Measurements from ENCODE around the gene NMBR.
A peak's percentile ranks its signal among the peaks of the same experiment; 100 is the strongest.
"Not testable (repeated sequence)": the region's sequence is repeated elsewhere in the genome, so short reads cannot be mapped to it uniquely, and the experiment has no call there.

Gene NMBR

DNA sequence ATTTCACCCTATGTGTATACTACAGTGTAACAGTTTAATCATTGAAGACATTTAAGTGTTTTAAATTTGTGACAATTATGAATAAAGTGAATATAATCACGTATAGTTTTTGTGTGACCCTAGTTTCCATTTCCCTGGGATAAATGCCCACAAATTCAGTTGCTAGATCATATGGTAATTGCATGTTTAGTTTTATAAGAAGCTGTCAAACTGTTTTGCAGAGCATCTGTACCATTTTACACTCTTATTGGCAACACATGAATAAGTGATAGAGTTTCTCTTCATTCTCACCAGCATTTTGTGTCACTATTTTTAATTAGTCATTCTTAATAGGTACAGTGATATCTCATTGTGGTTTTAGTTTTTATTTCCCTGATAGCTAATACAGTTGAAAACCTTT, 7.4 kb upstream of the NMBR start:
- no peak for DNase-seq

DNA sequence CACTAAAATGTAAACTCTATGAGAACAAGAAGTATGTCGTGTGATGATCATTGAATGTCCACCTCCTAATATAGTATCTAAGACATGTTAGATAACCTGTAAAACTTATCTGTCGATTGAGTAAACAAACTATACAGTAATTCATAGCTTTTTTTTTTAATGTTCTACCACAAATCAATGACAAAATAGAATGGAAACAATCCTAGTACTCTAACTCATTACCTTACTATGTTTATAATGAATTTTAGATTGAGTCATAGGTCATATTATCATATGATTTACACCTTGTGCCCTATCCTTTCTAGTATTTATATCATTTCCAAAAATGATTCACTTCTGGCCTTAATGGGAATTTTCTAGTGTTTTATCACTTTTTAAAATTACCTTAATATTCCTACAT, 6.3 kb upstream of the NMBR start:
- DNase-seq, result no peak

DNA sequence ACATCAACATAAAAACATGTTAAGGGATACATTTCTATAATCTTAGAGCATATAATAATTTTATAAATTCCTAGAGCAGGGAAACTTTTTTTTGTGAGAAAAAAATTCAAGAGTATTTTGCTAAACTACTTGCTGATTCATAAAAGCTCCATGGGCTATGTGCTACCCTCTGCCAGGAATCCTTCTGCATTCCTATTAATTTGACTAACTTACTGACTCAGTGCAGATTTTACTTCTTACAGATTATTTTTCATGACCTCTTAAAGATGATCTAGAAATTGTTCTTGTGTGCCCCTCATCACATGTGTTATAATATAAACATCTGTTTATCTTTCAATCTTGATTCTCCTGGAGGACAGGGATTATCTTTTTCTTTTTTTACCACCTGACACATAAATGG, 5.8 kb upstream of the NMBR start:
- no peak for DNase-seq

DNA sequence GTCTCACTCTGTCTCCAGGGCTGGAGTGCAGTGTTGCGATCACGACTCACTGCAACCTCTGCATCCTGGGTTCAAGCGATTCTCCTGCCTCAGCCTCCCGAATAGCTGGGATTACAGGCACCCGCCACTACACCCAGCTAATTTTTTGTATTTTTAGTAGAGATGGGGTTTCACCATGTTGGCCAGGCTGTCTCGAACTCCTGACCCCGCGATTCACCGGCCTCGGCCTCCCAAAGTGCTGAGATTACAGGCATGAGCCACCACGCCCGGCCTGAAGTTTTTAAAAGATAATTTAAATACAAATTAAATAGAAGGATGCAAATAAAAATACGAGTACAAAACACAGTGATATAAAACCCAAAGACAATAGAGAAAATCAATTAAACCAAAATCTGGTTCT, 5.4 kb downstream of the NMBR start:
- DNase-seq, result not testable (repeated sequence)

DNA sequence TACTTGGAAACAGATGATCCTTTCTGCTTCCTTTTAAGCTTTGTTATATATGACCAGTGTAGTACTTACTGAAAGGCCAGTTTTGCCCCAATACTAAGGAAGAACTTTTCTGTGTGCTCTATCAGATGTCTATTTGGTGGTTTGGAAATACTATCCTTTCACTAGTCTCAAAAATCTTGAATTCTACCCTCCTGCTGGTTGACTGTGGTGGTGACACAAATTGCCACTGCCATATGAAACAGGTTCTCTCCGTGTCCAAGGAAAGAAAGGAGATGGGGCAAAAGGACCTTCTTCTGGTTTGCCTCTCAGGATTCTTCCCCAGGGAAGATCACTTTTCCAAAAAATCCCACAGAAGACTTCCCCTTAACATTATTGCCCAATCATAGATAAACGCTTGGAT, 8.0 kb downstream of the NMBR start:
- DNase-seq, result no peak

DNA sequence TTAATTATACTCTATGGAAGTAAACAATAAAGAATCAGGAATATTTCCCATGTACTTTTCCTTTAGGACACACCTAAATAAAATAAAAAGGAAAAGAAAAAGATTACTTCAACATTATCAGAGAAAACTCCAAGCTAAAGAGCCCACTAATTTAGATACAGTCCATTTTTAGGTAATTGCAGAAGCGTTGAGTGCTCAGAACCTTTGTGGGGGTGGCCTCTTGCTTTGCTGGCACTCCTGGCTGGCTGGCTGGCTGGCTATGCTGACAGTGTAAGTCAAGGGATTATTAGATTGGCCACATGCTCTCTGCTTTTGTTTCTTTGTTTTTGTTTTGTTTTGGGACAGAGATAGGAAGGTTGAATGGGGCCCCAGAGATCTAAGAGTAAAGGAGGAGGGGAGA, 14.3 kb downstream of the NMBR start, which contains the start of gene GJE1:
GJE1 (plus strand) TSS at position 301 of the 400 bp plus-strand sequence. CDS start 234 bp downstream, outside the sequence.
- DNase-seq, result no peak

DNA sequence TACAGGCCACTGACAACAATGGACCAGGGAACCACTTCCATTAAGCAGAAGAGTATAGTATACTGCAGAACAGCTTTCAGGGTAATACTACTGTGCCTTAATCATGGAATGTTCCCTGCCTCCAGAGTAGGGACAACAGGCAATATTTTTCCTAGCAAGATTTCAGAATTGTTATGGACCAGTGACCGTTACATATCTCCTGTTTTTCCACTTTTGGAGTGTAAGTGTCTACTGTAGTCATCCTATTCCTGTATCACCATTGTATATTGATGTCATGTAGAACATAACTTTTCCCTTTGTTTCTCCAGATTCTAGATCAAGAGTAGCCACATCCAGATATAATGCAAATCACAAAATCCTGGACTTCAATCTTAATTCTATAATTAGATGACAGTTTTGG, 16.1 kb downstream of the NMBR start:
- DNase-seq, result no peak

DNA sequence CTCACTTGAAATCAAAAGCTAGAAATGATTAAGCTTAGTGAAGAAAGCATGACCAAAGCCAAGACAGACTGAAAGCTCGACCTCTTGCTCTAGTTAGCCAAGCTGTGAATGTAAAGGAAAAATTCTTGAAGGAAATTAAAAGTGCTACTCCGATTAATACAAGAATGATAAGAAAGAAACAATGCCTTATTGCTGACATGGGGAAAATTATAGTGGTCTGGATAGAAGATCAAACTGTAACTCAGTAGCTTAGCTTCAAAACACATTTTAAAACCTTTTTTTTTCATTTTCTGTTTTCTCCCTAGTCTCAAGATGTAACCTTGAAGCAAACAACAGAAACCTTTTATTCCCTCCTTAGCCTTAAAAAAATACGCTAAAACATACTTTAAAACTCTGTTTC, 25.6 kb downstream of the NMBR start:
- no peak for DNase-seq

DNA sequence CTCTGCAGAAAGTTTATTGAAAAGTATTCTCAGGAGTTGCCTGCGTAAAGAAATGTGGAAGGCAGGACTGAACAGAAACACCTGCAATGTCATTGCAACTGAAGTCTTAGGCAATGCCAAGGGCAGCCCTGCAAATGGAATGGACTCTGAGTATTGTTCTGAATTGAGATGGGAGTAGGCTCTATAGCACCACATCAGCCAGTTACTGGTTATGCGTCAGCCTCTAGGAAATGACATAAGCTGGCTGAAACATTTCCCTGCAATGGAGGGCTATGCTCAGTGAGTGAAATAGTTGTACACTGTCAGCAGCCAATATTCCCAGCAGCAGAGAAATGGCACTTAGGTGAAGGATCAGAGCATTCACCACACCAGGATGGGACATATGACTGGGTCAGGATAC, 28.0 kb downstream of the NMBR start:
- no peak for DNase-seq

DNA sequence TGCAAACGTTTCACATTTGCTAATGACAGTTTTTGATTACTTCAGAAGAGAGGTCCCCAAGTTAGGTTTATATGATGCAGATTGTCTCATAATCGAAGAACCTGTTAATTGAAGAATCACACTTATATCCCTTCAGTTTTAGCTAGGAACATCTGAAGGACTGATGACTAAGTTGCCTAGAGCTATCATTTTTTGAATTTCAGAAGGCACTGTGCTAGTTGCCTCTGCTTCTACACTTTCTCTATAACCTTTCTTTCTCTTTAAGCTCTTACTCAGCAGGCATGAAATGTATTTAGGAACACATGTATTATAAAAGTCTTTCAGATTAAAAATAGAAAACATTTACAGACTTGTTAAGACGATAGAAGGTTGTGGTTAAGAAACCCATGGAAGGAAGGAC, 28.6 kb downstream of the NMBR start:
- DNase-seq, result no peak

DNA sequence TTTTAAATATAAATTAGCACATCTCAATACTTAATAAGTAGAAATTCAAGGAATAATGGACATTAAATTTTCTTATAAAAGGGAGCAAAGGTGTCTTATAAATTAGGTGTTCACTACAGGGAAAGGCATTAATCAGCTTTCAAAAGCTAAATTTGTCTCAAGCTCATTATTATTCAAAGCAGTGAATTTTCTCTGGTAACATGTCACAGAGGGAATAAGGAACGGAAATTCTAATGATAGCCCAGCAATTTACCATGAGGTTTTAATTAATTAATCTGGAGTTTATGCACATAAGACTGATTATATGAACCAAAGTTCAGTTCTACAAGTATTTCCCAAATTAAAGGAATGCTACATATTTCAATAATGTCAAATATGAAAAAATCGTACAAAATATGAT, 29.6 kb downstream of the NMBR start:
- DNase-seq, result no peak

DNA sequence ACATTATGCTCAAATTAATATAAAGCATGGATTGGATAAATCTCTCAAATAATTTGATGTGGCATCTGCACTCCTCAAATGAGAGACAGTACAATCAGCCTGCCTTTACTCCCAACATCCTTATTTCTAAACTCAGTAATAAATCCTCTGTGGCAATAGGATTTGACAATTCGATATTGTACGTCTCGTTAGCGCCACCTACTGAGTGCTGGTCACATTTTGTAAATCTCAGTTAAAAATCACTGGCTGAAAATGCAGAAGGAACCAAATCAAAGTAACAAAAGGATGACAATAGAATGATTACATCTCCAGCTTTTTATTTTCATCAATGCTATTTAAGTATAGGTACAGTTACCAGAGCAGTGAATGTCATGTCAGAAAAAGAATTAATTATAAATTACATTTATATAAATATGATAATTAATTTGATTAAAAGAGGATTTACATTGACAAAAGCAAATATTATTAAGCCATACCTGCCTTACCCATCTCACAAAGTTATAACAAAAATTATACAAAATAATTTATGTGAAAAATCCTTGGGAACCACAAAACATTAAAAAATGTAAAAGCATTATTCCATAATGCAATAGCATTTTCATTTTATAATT, 34.4 kb downstream of the NMBR start:
- peak; percentile 3 to 55 (median 28) for DNase-seq

DNA sequence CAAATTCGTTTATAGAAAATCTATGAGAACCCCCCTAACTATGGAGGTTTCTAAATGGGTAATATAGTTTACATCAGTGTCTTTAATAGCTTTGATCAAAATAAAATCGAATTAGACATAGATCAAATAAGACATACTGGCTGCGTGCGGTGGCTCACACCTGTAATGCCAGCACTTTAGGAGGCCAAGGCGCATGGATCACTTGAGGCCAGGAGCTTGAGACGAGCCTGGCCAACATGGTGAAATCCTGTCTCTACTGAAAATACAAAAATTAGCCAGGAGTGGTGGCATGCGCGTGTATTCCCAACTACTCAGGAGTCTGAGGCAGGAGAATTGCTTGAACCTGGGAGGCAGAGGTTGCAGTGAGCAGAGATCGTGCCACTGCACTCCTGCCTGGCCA, 36.1 kb downstream of the NMBR start:
- not testable (repeated sequence) for DNase-seq

DNA sequence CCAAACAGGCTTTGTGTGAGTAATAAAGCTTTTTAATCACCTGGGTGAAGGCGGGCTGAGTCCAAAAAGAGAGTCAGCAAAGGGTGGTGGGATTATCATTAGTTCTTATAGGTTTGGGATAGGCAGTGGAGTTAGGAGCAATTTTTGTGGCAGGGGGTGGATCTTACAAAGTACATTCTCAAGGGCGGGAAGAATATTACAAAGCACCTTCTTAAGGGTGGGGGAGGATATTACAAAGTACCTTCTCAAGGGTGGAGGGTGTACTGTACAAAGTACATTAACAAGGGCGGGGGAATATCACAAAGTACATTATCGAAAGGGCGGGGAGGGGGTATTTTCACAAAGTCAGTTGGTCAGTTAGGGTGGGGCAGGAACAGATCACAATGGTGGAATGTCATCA, 42.1 kb downstream of the NMBR start:
- not testable (repeated sequence) for DNase-seq

DNA sequence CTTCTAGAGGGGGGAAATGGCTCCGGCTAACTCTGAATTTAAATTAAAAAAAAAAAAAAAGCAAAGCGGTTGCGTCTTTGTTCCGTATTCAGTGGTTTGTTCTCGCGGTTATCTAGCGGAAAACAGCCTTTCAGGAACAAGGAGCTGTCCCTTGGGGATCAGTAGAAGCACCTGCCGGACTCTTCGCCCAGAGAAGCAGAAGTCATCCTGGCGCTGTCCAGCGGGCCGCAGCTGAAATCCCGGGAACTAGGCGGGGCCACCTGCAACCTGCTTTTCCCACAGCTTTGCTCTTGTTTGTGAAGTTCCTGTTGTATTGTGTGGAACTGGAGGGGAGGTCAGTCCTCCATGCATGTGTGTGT, 58.1 kb downstream of the NMBR start:
- no peak for DNase-seq

DNA sequence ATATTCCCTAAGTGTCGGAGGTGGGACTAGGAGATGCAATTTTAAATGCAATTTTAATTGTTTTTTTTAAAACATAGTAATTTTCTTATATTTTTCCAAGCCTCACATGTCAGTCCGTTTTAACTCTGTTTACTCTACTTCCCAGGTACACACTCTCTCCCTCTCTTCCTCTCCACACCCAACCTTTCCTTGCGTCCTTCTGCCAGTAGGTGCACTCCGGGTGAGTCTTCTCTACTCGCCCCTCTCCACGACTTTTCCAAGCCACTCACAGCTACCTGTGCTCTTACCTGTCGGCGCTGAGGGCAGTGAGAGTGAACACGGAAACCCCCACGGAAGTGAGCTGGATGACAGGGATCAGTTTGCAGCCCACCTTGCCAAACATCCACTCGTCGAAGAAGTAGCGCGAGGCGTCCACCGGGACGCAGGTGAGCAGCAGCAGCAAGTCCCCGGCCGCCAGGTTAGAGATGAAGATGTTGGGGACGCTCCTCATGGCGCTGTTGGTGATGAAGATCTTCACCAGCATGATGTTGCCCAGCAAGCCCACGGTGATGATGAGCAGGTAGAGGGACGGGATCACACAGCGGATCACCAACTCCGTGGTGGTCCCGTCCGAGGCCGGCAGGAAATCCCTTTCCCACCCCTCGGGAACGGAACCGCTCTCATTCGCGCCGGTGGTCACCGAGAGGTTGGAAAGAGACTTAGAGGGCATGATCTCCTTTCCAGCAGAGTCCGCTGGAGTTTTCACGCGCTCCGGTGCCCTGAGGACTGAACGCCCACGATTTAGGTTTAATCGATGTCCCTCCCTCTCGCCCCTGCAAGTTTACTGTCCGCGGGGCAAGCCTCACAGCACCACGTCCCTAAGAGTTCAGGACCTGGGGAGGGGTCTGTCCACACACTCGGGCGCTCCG, 58.7 kb downstream of the NMBR start:
- DNase-seq, result no peak

DNA sequence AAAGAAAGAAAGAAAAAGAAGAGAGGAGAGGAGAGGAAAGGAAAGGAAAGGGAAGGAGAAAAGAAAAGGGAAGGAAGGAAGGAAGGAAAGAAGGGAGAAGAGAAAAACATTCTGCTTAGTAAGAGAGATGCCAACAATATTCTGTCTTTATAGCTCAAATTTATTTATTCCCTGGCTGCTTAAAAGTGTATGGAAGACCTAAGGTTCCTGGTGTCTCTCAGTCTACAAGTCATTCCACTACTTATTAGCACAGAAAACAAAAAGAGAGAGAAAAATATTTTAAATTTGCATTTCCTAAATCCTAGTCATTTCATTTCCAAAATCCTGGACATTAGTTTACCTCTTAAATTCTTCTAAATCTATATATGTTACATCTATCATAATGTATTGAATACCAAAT, 67.8 kb downstream of the NMBR start:
- no peak for DNase-seq

DNA sequence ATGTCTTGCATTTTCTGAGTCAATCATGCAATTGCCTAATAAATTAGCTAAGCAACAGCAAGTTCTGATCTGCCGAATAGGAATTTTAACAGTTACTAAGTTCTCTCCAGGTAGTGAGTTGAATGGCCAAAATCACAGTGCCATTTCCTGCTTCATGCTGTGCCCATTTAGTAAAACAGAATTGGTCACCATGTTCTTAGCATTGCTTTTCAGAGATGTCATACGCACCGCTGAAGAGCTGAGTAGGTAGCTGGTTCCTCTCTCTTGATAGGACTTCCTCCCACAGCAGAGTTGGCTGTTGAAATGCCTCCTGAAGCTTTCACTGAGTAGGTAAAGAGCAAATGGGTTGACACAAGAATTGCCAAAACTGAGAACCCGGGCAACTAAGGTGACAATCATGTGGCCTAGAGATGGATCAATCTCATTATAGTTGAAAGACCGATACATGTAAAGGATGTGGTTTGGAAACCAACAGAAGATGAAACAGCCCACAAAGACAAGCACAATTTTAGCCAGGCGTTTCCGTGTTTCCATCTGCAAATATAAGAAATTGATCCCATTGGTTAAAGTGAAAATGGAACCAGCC, 71.3 kb downstream of the NMBR start:
- no peak for DNase-seq

DNA sequence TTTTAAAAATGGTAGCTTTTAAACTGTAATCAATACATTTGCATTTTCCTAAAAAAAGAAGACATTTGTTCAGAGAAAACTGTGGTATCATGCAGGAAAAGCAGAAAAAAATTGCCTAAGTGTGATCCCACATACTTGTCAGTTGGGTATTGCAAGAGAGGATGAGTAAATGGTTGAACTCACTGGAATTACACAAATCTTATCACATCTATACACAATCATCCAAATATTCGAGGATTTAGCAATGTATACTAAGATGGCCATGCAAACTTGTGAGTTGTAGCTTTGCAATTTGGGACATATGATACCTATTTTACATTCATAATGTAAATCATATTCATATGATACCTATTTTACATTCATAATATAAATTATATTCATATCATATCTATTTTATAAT, 72.4 kb downstream of the NMBR start:
- no peak for DNase-seq

DNA sequence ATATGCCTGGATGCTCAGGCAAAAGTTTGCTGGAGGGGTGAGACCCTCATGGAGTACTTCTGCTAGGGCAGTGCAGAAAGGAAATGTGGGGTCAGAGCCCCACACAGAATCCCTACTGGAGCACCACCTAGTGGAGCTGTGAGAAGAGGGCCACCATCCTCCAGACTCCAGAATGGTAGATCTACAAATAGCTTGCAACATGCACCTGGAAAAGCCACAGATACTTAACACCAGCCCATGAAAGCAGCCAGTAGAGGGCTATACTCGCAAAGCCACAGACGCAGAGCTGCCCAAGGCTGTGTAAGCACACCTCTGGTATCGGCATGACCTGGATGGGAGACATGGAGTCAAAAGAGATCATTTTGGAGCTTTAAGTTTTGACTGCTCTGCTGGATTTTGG, 74.9 kb downstream of the NMBR start:
- DNase-seq, result no peak

DNA sequence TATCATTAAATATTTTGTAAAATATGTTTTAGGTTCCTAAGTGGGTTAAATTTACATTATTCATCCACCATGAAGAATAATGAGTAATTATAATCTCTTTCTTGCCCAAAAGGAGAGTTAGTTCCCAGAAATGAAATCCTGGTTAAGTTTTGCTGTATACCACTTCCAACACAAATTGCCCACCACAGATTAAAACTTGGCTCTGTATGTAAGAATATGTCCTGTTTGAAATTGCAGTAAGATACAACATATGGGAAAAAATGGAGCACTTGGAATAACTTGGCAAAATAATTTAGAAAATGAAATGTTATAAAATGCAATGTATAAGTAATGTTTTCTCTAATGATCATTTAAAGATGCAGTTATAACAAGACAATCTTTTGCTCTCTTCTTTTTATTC, 78.5 kb downstream of the NMBR start:
- DNase-seq, result no peak

DNA sequence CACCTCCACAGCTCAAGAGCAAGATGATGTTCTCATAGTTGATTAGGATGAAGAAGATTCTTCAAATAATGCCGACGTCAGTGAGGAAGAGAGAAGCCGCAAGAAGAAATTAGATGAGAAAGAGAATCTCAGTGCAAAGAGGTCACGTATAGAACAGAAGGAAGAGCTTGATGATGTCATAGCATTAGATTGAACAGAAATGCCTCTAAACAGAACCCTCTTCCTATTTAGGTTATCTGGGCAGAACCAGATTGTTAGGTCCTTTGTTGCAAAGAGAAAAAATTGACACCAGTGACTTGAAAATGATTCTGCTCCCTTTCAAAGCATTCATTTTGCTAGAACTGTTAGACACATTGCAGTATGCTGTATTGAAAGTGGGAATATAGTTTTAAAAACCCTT, 84.1 kb downstream of the NMBR start:
- DNase-seq, result not testable (repeated sequence)

DNA sequence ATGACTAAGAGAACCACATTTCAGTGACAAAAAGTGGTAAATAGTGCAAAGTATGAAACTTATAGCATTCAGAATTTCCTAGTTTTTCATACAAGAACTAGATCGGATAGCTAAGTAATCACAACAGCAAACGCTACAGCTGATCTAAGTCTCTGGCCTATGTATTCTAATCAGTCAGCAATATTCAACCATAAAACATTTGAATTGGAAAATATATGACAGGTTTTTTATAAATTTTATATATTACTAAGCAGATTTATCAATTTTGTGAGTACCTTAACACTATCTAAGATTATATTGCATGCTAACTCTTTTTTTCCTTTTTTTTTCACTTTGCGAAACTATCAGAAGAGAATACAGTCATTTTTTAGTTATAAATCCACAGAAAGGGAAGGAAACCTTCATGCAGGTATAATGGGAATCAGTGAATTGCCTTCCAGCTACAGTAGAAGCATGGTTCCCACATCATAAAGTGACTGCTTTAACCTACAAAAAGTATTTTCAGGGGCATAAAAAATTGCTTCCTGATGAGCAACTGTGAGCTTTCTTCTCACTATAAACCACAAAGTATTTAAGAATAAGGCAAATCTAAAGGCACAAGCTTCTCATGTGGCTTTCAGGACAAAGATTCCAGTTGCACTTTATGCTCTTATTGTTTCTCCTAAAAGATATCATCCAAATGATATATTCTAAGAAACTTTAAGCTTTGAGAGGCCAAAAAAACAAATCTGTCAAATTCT, 88.2 kb downstream of the NMBR start:
- DNase-seq, result no peak

DNA sequence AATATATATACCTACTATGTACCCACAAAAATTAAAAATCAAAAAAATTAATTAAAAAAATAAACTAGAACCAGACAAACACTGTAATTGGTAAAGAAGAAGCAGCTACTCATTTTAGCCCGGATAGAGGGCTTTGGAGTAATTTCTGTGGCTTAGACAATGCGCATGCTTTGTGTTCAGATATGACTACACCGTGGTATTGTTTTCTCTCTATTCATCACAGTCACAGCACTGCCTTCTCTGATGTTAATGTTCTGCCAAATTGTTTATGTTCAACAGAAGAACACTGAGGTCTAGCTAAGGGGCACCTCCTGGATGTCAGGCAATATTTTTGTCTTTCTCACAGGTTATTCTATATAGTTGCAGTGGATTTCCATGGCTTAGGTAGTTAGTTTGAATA, 91.7 kb downstream of the NMBR start:
- no peak for DNase-seq
